ENCODE results near the gene SRD5A1. TPM values are rescaled to one million over a fixed set of nuclear protein-coding genes. Genes with fewer than 3 reads are reported as not detected.

SRD5A1 gene
- total RNA-seq, 3 donors from 2014 or later (not counting 1 experiment from before 2014, with no cell fraction given) = 6.5 to 11.0 (median 7.8) TPM

DNA sequence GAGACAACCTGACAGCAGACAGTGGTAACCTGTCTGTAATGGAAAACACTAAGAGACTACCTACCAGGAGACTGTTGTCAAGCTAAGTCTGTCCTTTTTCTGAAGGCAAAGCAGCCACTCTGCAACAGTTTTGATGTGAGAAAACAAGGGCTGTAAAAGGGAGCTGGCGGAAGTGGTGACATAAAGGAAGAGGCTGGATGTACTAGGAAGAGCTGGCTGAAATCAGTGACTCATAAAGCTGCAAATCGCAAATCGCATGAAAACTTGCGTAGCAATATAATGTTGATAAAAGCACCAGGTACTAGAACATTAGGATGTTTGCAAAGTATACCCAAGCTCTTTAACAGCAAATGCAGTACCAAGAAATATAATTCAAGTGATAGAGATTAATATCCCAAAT, 1.8 kb upstream of the SRD5A1 start:
- peak overlapping the region; percentile 58 to 97 for H3K27ac Mint-ChIP-seq
- no peaks in the 10 kb centered on the region for H3K27me3 Mint-ChIP-seq (ENCODE audit: low read depth in 2 of 2)
- H3K27ac ChIP-seq (ENCODE audit: low read length) = no peak overlapping the region
- ATAC-seq (no peak), DNase-seq (no peak)
- intact Hi-C loops (cut with micrococcal nuclease) = loop anchor here (5.0 kb wide), 1 partner anchor 254 kb away; the partner anchor contains the start of gene MED10
- no peaks in the 10 kb centered on the region for H3K9me3 ChIP-seq (ENCODE audit: control insufficient read depth, insufficient read depth, low read length)
- H3K27me3 ChIP-seq (ENCODE audit: control insufficient read depth, insufficient read depth, low read length) = no peaks in the 10 kb centered on the region
- TF ChIP-seq CTCF (IDR thresholded peaks at IDR 0.05) = no peak
- WGBS (ENCODE audit: insufficient coverage) = 90% methylated on average over 4 of the region's 4 CpGs
- no peaks in the 10 kb centered on the region for H3K9me3 Mint-ChIP-seq
- peaks cover 50 to 51% of the 10 kb centered on the region in 2 donors for H3K4me1 Mint-ChIP-seq
- H3K4me3 ChIP-seq (ENCODE audit: low read length) = no peak overlapping the region
- no peaks in the 10 kb centered on the region for H3K36me3 Mint-ChIP-seq
- peaks cover 32% of the 10 kb centered on the region for H3K36me3 ChIP-seq (ENCODE audit: control insufficient read depth, insufficient read depth, low read length)
- peak overlapping the region; percentile 98 for H3K4me3 Mint-ChIP-seq
- H3K4me1 ChIP-seq (ENCODE audit: control insufficient read depth, insufficient read depth, low read length) = peaks cover 24% of the 10 kb centered on the region

DNA sequence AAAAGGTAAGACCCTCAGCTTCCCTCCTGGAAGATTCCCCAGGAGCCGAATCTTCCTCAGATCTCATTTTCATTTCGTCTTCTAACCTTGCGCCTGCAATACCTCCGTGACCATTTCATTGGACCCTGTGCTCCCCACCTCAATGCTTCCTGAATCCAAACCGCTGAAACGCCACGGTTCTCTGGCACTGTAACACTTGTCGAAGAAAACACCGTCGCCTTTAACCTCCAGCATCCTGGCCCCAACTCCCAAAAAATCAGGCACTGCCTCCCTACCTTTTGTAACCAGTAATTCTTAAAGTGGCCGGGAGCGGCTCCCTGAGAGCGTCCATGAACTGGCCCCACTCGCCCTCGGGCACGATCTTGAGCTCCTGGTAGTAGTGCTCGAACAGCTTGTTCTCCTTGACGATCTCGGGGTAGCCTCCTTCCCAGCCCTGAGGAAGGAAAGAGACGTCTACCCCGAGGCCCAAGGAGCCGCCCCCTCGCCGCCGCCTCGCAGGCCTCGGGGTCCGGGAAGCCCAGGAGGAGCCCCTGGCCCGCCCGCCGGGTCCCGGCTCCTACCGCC, 834 bp upstream of the SRD5A1 start:
- peak overlapping the region; percentile 98 for H3K4me3 Mint-ChIP-seq
- no peaks in the 10 kb centered on the region for H3K9me3 Mint-ChIP-seq
- intact Hi-C loops (cut with micrococcal nuclease) = loop anchor here (5.0 kb wide), 1 partner anchor 255 kb away; the partner anchor contains the start of gene MED10
- WGBS (ENCODE audit: insufficient coverage) = under 1% methylated on average over 33 of the region's 33 CpGs
- Histone ChIP-seq H3K27ac (ENCODE audit: low read length) (peak overlapping the region; percentile 100), H3K4me3 (ENCODE audit: low read length) (peak overlapping the region; percentile 87), H3K27me3 (ENCODE audit: control insufficient read depth, insufficient read depth, low read length) (no peaks in the 10 kb centered on the region), H3K9me3 (ENCODE audit: control insufficient read depth, insufficient read depth, low read length) (no peaks in the 10 kb centered on the region), H3K4me1 (ENCODE audit: control insufficient read depth, insufficient read depth, low read length) (peaks cover 24% of the 10 kb centered on the region), H3K36me3 (ENCODE audit: control insufficient read depth, insufficient read depth, low read length) (peaks cover 24% of the 10 kb centered on the region)
- peak overlapping the region; percentile 97 to 98 for H3K27ac Mint-ChIP-seq
- DNase-seq = no peak
- H3K4me1 Mint-ChIP-seq = peaks cover 46 to 51% of the 10 kb centered on the region in 2 donors
- H3K27me3 Mint-ChIP-seq (ENCODE audit: low read depth in 2 of 2) = no peaks in the 10 kb centered on the region
- no peaks in the 10 kb centered on the region for H3K36me3 Mint-ChIP-seq
- no peak for TF ChIP-seq CTCF (IDR thresholded peaks at IDR 0.05)
- peak in 1 of 3 donors; percentile 19 for ATAC-seq

GRCh38 chr5:6633469-6634245, 417 bp downstream of the SRD5A1 start:
- Histone ChIP-seq H3K4me3 (ENCODE audit: low read length) (peak overlapping the region; percentile 87), H3K27ac (ENCODE audit: low read length) (no peak overlapping the region), H3K4me1 (ENCODE audit: control insufficient read depth, insufficient read depth, low read length) (peaks cover 24% of the 10 kb centered on the region), H3K9me3 (ENCODE audit: control insufficient read depth, insufficient read depth, low read length) (no peaks in the 10 kb centered on the region), H3K27me3 (ENCODE audit: control insufficient read depth, insufficient read depth, low read length) (no peaks in the 10 kb centered on the region), H3K36me3 (ENCODE audit: control insufficient read depth, insufficient read depth, low read length) (peaks cover 19% of the 10 kb centered on the region)
- Mint-ChIP-seq H3K27me3 (ENCODE audit: low read depth in 2 of 2) (no peaks in the 10 kb centered on the region), H3K4me3 (peak overlapping the region; percentile 98), H3K4me1 (peaks cover 45 to 46% of the 10 kb centered on the region in 2 donors), H3K36me3 (no peaks in the 10 kb centered on the region), H3K27ac (peak overlapping the region; percentile 97 to 98), H3K9me3 (no peaks in the 10 kb centered on the region)
- ATAC-seq (peak; percentile 48 to 59 (median 51)), DNase-seq (no peak)
- intact Hi-C loops (cut with micrococcal nuclease) = loop anchor here (1.0 to 5.0 kb wide), 4 partner anchors 80 to 1211 kb away; partner anchors contain the start of genes ICE1, MED10 and TENT4A
- WGBS (ENCODE audit: insufficient coverage) = under 1% methylated on average over 75 of the region's 75 CpGs
- TF ChIP-seq CTCF (IDR thresholded peaks at IDR 0.05) = no peak
